Heart right ventricle (tissue), 16 donors: ENCODE data around the gene RAPGEFL1. TPM values are rescaled to one million over a fixed set of nuclear protein-coding genes. Genes with fewer than 3 reads are reported as not detected.
"Not testable (repeated sequence)": the region's sequence is repeated elsewhere in the genome, so short reads cannot be mapped to it uniquely, and the experiment has no call there.

Experiments used
- ATAC-seq, 8 donors: fragments of 200-7000 bp; cut with Tn5 transposase; one replicate each; pipeline ENCODE4 v1.9.1; 2020; ENCODE audit warnings: mild to moderate bottlenecking in 8 of 8, moderate library complexity in 8 of 8, moderate number of reproducible peaks in 1 of 8
- DNase-seq, 2 donors: peaks; one replicate each; pipeline ENCODE4 v3.0.0-alpha.2; 2020
- H3K27ac ChIP-seq, 10 donors: fragments of 200-600 bp; sonication (generic) in 2 of 10; one replicate each; pipeline versions ENCODE4 v1.5.0 to v1.8.0; 2020 to 2022; ENCODE audit warnings: mild to moderate bottlenecking in 3 of 10
- H3K27me3 ChIP-seq, 7 donors: fragments of 200-600 bp; one replicate each; pipeline ENCODE4 v1.8.0; 2021 to 2022; ENCODE audit warnings: mild to moderate bottlenecking in 2 of 7
- H3K36me3 ChIP-seq, 9 donors: fragments of 200-600 bp; sonication (generic) in 1 of 9; one replicate each; pipeline versions ENCODE4 v1.5.0 to v1.8.0; 2020 to 2022; ENCODE audit warnings: mild to moderate bottlenecking in 2 of 9
- H3K4me1 ChIP-seq, 9 donors: fragments of 200-600 bp; sonication (generic) in 1 of 9; one replicate each; pipeline versions ENCODE4 v1.5.0 to v1.8.0; 2020 to 2022; ENCODE audit warnings: mild to moderate bottlenecking in 4 of 9
- H3K4me3 ChIP-seq, 10 donors: fragments of 200-600 bp; sonication (generic) in 2 of 10; one replicate each; pipeline versions ENCODE4 v1.5.0 to v1.8.0; 2020 to 2022; ENCODE audit warnings: mild to moderate bottlenecking in 7 of 10, moderate library complexity in 2 of 10
- H3K9me3 ChIP-seq, 11 donors: fragments of 200-600 bp in 10 of 11; sonication (generic) in 2 of 11; one replicate each; pipeline versions ENCODE4 v1.5.0 to v1.8.0; 2013 to 2022; ENCODE audit warnings: mild to moderate bottlenecking in 2 of 11, control low read depth in 1 of 11, moderate library complexity in 1 of 11
- WGBS, 2 donors: extraction: QIAGEN DNeasy Blood & Tissue Kit; methylation state at CpG; one replicate each; pipeline ENCODE4 v1.1.7; 2013; ENCODE audit warnings: inconsistent platforms in 1 of 2; 5-methylcytosine and 5-hydroxymethylcytosine counted together
- intact Hi-C, 10 donors: fragments of 100-400 bp; cut with DNase I; formaldehyde crosslinking; loops; one replicate each; pipeline versions ENCODE4 v1.11.1 to v1.14.2; 2022
- polyA plus RNA-seq, 2 donors: library from polyadenylated mRNA; stranded (reverse); fragments of 200-250 nt; gene quantifications; one replicate each; pipeline ENCODE4 v1.2.3, GENCODE V29; 2013
- total RNA-seq, 10 donors: library from RNA; stranded (reverse); fragmentation: NEBNext Ultra II Directional in 3 of 10; extraction: Animal tissue kit (Norgen Biotek cat#: 25700) in 3 of 10; gene quantifications; one replicate each; pipeline versions ENCODE4 v1.2.1 to v1.2.4, GENCODE V29; 2021 to 2023
- TF ChIP-seq, protein P1 (sequence below), 9 donors: fragments of 200-600 bp; sonication (generic) in 2 of 9; IDR thresholded peaks; one replicate each; pipeline versions ENCODE4 v1.5.0 to v1.8.0; 2021 to 2022; ENCODE audit warnings: antibody characterized with exemption in 9 of 9, mild to moderate bottlenecking in 5 of 9, moderate library complexity in 1 of 9
- donor health status: Arrhythmogenic right ventricular cardiomyopathy.
- donor health status: ischemic (EF 13 %, LVEDD 7.1; RV severe dilation, severe dysfunction).
- donor health status: healthy with polysubstance abuse.
- donor health status: DM: no; HTN: yes; CAD: no.
- donor health status: DM: no; HTN: no; CAD: no.
- donor health status: ischemic (EF 25% LVEDD 6.9; RV normal size, moderate dysfunction).
- donor health status: ischemic (EF 25% LVEDD 5.7; RV mildly dilated, moderate dysfunction).
- donor health status: healthy.
- donor health status: DM: yes; HTN: yes; CAD: no.
- donor health status: Ischemic cardiomyopathy.
- donor health status: ischemic (EF 35%, LVEDD 5.7; RV mildly dilated, moderate dysfunction).
- donor health status: nonischemic (EF 11% LVEDD 7.7; RV severe dilation, severe dysfunction).
- donor health status: DM: yes; HTN: yes; CAD: no.
- donor health status: PGD.
- donor health status: ischemic (EF 29% LVEDD 5.4; RV normal size, mild dysfunction).
- donor health status: nonischemic (EF 23%, LVEDD 6.1; RV moderate dilation, normal function).

The RAPGEFL1 gene
- total and polyA plus RNA-seq, 12 donors: 2.2 to 21.9 (median 3.2) TPM

DNA sequence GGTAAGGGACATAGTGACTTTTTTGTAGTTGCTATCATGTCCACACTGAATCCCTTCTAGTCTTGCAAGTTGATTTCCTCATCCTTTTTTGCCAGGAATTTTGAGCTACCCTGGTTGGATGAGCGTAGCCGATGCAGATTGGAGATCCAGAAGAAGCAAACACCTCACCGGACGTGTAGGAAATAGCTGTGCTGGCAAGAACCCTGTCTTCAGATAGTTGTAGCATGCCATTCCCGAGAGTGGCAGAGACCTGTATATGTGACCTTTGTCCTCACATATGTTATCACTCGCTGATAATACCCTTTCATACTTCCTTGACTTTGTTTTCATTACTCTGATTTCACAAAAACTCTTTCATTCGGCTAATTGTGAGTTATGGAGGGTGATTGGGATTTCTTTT lies 43.1 kb upstream of the RAPGEFL1 start:
- WGBS, 2 donors: 48 to 56% methylated on average over 7 of the region's 7 CpGs
- TF ChIP-seq, protein P1, sequence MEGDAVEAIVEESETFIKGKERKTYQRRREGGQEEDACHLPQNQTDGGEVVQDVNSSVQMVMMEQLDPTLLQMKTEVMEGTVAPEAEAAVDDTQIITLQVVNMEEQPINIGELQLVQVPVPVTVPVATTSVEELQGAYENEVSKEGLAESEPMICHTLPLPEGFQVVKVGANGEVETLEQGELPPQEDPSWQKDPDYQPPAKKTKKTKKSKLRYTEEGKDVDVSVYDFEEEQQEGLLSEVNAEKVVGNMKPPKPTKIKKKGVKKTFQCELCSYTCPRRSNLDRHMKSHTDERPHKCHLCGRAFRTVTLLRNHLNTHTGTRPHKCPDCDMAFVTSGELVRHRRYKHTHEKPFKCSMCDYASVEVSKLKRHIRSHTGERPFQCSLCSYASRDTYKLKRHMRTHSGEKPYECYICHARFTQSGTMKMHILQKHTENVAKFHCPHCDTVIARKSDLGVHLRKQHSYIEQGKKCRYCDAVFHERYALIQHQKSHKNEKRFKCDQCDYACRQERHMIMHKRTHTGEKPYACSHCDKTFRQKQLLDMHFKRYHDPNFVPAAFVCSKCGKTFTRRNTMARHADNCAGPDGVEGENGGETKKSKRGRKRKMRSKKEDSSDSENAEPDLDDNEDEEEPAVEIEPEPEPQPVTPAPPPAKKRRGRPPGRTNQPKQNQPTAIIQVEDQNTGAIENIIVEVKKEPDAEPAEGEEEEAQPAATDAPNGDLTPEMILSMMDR (IDR thresholded peaks at IDR 0.05): no peak
- no peak for ATAC-seq
- DNase-seq: no peak
- Histone ChIP-seq H3K4me3 (no peak overlapping the region), H3K9me3 (no peaks in the 10 kb centered on the region), H3K27ac (peak overlapping the region in 1 of 10 donors; percentile 30), H3K27me3 (no peaks in the 10 kb centered on the region), H3K36me3 (peaks cover 0 to 93% (median 78%) of the 10 kb centered on the region in 9 donors), H3K4me1 (peaks cover 0 to 30% (median 5%) of the 10 kb centered on the region in 9 donors)
- intact Hi-C loops: no loop called here

DNA sequence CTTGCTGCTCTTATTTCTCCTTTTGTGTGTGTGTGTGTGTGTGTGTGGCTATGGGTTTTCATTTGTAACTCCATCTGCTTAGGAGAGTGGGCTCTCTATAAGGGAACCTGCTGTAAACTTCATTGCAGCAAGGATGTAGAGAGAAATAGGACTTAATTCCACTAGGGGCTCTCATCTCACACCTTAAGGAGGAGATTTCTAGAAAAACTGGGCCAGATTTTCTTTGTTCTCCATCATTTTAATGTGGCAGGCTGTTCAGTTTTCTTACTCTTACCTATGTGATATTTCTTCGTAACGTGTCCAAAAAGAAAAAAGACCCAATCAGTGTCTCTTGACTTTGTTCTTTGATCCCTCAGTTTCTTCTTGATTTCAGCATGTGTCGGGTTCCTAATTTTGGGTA lies 41.5 kb upstream of the RAPGEFL1 start:
- no peak for ATAC-seq
- Histone ChIP-seq H3K27ac (no peak overlapping the region), H3K4me3 (no peak overlapping the region), H3K4me1 (peaks cover 5 to 26% (median 10%) of the 10 kb centered on the region in 9 donors), H3K9me3 (no peaks in the 10 kb centered on the region), H3K36me3 (peaks cover 0 to 76% (median 62%) of the 10 kb centered on the region in 9 donors), H3K27me3 (no peaks in the 10 kb centered on the region)
- TF ChIP-seq, protein P1 (IDR thresholded peaks at IDR 0.05): no peak
- 88 to 96% methylated on average over 3 of the region's 3 CpGs for WGBS, 2 donors
- intact Hi-C loops: loop anchor here in 1 of 10 donors (2.0 kb wide), 1 partner anchor 13 kb away; no protein-coding TSS in a partner anchor
- no peak for DNase-seq

DNA sequence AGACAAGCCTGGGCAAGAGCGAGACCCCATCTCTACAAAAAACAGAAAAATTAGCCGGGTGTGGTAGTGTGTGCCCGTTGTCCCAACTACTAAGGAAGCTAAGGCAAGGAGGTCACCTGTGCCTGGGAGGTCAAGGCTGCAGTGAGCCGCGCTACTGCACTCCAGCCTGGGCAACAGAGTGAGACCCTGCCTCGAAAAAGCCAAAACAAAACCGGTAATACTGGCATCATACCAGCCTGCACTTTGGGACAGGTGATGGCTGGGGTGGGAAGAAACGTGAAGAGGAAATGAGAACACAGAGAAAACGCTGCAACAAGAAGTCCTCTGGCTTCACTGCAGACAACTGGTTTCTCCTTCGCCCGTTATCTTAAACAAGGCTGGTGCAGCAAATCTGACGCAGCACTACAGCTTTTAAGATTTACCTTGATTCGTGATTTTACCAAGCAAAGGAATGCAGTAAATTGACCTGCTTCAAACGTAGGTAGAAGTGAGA lies 37.7 kb upstream of the RAPGEFL1 start:
- peak in 6 of 8 donors; percentile 2 to 28 (median 6) for ATAC-seq
- Histone ChIP-seq H3K27ac (peak overlapping the region; percentile 85 to 99 (median 96)), H3K9me3 (no peaks in the 10 kb centered on the region), H3K4me1 (peaks cover 5 to 43% (median 30%) of the 10 kb centered on the region in 9 donors), H3K4me3 (peak overlapping the region; percentile 48 to 86 (median 66)), H3K27me3 (no peaks in the 10 kb centered on the region), H3K36me3 (peaks cover 0 to 71% (median 37%) of the 10 kb centered on the region in 9 donors)
- DNase-seq: no peak
- intact Hi-C loops: loop anchor here in 2 of 10 donors (2.0 kb wide), 2 partner anchors 17 to 27 kb away; no protein-coding TSS in a partner anchor
- WGBS, 2 donors: 18 to 20% methylated on average over 14 of the region's 14 CpGs
- TF ChIP-seq, protein P1 (IDR thresholded peaks at IDR 0.05): no peak

DNA sequence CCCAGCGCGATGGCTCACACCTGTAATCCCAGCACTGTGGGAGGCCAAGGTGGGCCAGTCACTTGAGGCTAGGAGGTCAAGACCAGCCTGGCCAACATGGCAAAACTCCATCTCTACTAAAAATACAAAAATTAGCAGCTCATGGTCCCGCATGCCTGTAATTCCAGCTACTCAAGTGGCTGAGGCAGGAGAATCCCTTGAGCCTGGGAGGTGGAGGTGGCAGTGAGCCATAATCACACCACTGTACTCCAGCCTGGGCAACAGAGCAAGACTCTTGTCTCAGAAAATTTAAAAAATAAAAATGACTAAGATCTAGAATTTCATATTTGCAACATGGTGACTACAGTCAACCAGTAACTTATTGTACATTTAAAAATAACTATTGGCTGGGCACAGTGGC lies 34.1 kb upstream of the RAPGEFL1 start:
- ATAC-seq, intact Hi-C loops, DNase-seq, H3K9me3 ChIP-seq, H3K4me3 ChIP-seq, H3K27ac ChIP-seq, H3K27me3 ChIP-seq: not testable (repeated sequence)
- 85 to 88% methylated on average over 3 of the region's 3 CpGs for WGBS, 2 donors
- peaks cover 5 to 57% (median 37%) of the 10 kb centered on the region in 9 donors for H3K4me1 ChIP-seq
- H3K36me3 ChIP-seq: peaks cover 0 to 71% (median 33%) of the 10 kb centered on the region in 9 donors

DNA sequence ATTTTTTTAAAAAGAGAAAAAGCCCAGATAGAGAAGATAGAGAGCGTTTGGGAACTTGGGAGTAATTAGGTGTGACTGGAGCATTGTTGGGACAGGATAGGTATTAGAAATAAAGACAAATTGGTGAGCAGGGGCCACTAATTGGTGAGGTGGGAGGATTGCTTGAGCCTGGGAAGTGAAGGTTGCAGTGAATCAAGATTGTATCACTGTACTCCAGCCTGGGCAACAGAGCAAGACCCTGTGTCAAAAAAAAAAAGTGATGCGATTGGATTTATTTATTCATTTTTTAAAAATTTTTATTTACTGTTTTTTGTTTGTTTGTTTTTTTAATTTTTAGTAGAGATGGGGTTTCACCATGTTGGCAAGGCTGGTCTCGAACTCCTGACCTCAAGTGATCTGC lies 31.8 kb upstream of the RAPGEFL1 start:
- peaks cover 0 to 93% (median 50%) of the 10 kb centered on the region in 9 donors for H3K36me3 ChIP-seq
- DNase-seq (no peak), ATAC-seq (no peak)
- TF ChIP-seq, protein P1 (IDR thresholded peaks at IDR 0.05): no peak
- no peak overlapping the region for H3K27ac ChIP-seq
- 93 to 97% methylated on average over 3 of the region's 3 CpGs for WGBS, 2 donors
- intact Hi-C loops: no loop called here
- peaks cover 0 to 60% (median 27%) of the 10 kb centered on the region in 9 donors for H3K4me1 ChIP-seq
- no peaks in the 10 kb centered on the region for H3K27me3 ChIP-seq
- no peaks in the 10 kb centered on the region for H3K9me3 ChIP-seq
- no peak overlapping the region for H3K4me3 ChIP-seq
